ENCODE data around the gene MCTP1.
"Not testable (repeated sequence)": the region's sequence is repeated elsewhere in the genome, so short reads cannot be mapped to it uniquely, and the experiment has no call there.

MCTP1 gene

DNA sequence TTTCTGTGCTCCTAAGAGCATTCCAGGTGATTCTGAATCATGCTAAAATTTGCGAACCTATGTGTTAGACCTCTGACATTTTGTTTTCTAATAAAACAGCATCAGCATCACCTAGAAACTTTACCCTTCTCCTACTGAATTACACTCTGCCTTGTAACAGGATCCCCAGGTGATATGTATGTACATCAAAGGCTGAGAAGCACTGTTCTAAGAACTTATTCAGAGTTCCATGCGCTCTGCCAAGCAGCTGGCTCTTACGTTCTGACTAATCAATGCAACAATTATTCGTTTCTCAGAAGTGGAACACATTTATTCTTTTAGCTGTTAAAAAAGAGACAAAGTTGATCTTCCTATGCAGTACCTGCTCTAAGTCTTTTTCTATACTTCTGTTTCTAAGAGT lies 437.9 kb downstream of the MCTP1 start:
- no peak overlapping the region for H3K27ac ChIP-seq
- H3K4me3 ChIP-seq (ENCODE audit: low read depth, low read length) = no peak overlapping the region
- H3K27me3 ChIP-seq (ENCODE audit: control insufficient read depth, insufficient read depth, low read length) = no peaks in the 10 kb centered on the region
- H3K9ac ChIP-seq = no peak overlapping the region
- H3K9me3 ChIP-seq (ENCODE audit: control insufficient read depth, low read length) = no peaks in the 10 kb centered on the region
- no peak overlapping the region for H2AFZ ChIP-seq
- no peaks in the 10 kb centered on the region for H3K79me2 ChIP-seq
- TF ChIP-seq, protein P1, sequence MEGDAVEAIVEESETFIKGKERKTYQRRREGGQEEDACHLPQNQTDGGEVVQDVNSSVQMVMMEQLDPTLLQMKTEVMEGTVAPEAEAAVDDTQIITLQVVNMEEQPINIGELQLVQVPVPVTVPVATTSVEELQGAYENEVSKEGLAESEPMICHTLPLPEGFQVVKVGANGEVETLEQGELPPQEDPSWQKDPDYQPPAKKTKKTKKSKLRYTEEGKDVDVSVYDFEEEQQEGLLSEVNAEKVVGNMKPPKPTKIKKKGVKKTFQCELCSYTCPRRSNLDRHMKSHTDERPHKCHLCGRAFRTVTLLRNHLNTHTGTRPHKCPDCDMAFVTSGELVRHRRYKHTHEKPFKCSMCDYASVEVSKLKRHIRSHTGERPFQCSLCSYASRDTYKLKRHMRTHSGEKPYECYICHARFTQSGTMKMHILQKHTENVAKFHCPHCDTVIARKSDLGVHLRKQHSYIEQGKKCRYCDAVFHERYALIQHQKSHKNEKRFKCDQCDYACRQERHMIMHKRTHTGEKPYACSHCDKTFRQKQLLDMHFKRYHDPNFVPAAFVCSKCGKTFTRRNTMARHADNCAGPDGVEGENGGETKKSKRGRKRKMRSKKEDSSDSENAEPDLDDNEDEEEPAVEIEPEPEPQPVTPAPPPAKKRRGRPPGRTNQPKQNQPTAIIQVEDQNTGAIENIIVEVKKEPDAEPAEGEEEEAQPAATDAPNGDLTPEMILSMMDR (IDR thresholded peaks at IDR 0.05) = no peak
- H3K4me1 ChIP-seq = no peaks in the 10 kb centered on the region
- H3K4me2 ChIP-seq (ENCODE audit: low read length) = no peak overlapping the region
- no peaks in the 10 kb centered on the region for H3K36me3 ChIP-seq (ENCODE audit: control insufficient read depth, insufficient read depth, low read length)

DNA sequence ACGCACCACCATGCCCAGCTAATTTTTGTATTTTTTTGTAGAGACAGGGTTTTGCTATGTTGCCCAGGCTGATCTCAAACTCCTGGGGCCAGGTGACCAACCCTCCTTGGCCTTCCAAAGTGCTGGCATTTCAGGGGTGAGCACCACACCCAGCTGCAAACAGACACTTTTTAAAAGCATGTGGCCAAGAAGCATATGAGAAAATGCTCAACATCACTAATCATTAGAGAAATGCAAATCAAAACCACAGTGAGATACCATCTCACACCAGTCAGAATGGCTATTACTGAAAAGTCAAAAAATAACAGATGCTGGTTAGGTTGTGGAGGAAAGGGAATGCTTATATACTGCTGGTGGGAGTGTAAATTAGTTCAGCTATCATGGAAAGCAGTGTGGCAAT lies 439.2 kb downstream of the MCTP1 start:
- H3K4me3 ChIP-seq (ENCODE audit: low read depth, low read length); H3K9ac ChIP-seq; H3K36me3 ChIP-seq (ENCODE audit: control insufficient read depth, insufficient read depth, low read length); H3K9me3 ChIP-seq (ENCODE audit: control insufficient read depth, low read length); H3K27ac ChIP-seq; H3K79me2 ChIP-seq; H3K27me3 ChIP-seq (ENCODE audit: control insufficient read depth, insufficient read depth, low read length); H3K4me2 ChIP-seq (ENCODE audit: low read length); H2AFZ ChIP-seq; H3K4me1 ChIP-seq: not testable (repeated sequence)

DNA sequence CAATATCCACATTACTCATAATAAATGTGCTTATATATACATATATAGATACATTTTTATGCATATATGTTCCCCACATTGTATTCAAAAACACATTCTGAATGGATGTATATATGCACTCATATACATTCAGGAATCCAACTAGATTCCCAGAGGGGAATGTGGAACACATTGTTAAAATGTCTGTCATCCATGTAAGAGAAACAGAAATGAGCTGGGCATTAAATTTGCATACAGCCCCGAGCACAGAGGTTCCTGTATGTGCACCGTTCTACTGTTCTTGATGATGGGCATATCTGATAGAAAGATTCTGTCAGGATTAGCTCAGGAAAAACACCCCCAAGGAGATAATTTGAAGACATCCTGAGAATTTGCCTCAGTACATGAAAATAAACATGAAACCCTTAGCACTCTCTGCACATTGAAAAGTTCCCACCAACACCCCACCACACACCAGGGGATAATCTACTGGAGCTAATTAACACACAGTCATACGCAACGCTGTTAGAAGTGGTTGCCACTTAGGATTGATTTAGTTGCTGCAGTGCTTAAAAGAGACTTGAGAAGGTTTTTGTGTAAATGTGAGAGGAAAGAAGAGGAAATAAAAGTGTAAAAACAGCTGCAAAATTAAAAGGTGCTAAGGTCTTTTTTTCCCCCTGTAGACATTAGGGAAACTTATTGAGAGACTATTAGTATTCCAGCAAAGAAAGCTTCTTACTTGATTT lies 443.1 kb downstream of the MCTP1 start:
- no peaks in the 10 kb centered on the region for H3K79me2 ChIP-seq
- H3K4me3 ChIP-seq (ENCODE audit: low read depth, low read length) = no peak overlapping the region
- no peak overlapping the region for H3K4me2 ChIP-seq (ENCODE audit: low read length)
- no peak overlapping the region for H3K9ac ChIP-seq
- H3K36me3 ChIP-seq (ENCODE audit: control insufficient read depth, insufficient read depth, low read length) = no peaks in the 10 kb centered on the region
- H3K4me1 ChIP-seq = no peaks in the 10 kb centered on the region
- no peak overlapping the region for H3K27ac ChIP-seq
- no peaks in the 10 kb centered on the region for H3K27me3 ChIP-seq (ENCODE audit: control insufficient read depth, insufficient read depth, low read length)
- H2AFZ ChIP-seq = no peak overlapping the region
- no peaks in the 10 kb centered on the region for H3K9me3 ChIP-seq (ENCODE audit: control insufficient read depth, low read length)
- TF ChIP-seq, protein P1 (IDR thresholded peaks at IDR 0.05) = no peak

DNA sequence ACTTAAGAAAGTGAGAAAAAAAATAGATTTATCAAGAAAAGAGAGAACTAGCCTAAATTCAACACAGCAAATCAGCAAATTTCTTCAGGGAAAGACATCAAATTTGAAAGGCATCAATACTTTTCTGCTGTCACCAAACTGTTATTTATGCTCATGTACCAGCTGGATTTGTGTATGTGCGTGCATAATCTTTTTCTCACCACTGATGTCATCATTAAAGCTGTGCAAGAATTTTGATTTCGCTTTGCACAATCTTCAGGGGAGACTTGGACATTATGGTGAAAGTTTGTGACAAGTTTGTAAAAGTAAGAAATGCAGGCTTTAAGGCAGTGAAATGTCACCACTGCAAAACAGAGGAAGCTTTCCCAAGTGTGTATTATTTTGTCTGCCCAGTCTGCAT lies 451.0 kb downstream of the MCTP1 start:
- H3K27me3 ChIP-seq (ENCODE audit: control insufficient read depth, insufficient read depth, low read length) = no peaks in the 10 kb centered on the region
- no peak overlapping the region for H3K4me2 ChIP-seq (ENCODE audit: low read length)
- H3K9ac ChIP-seq = no peak overlapping the region
- H3K79me2 ChIP-seq = no peaks in the 10 kb centered on the region
- H3K27ac ChIP-seq = no peak overlapping the region
- TF ChIP-seq, protein P1 (IDR thresholded peaks at IDR 0.05) = no peak
- no peak overlapping the region for H2AFZ ChIP-seq
- H3K4me1 ChIP-seq = no peaks in the 10 kb centered on the region
- no peaks in the 10 kb centered on the region for H3K36me3 ChIP-seq (ENCODE audit: control insufficient read depth, insufficient read depth, low read length)
- no peaks in the 10 kb centered on the region for H3K9me3 ChIP-seq (ENCODE audit: control insufficient read depth, low read length)
- no peak overlapping the region for H3K4me3 ChIP-seq (ENCODE audit: low read depth, low read length)

DNA sequence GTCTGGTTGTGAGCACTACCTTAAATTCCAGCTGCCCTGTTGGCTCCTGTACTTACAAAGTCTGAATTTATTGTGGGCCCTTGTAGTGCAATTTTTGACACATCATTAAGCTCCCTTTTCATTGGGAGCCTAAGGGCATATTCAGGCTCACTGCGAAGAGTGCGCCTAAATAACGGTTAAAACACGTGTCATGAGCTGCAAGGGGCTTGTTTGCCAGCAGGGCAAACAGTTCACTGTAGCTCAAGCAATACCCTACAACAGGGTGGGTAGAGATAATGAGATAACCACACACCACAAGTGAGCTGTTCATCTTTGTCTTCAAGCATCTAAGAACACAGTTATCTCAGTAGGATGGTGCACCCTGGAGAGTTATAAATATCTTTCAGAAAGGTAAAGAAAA lies 452.2 kb downstream of the MCTP1 start:
- Histone ChIP-seq H3K27ac (no peak overlapping the region), H2AFZ (no peak overlapping the region), H3K27me3 (ENCODE audit: control insufficient read depth, insufficient read depth, low read length) (no peaks in the 10 kb centered on the region), H3K36me3 (ENCODE audit: control insufficient read depth, insufficient read depth, low read length) (no peaks in the 10 kb centered on the region), H3K4me1 (no peaks in the 10 kb centered on the region), H3K4me2 (ENCODE audit: low read length) (no peak overlapping the region), H3K79me2 (no peaks in the 10 kb centered on the region), H3K9me3 (ENCODE audit: control insufficient read depth, low read length) (no peaks in the 10 kb centered on the region), H3K4me3 (ENCODE audit: low read depth, low read length) (no peak overlapping the region), H3K9ac (no peak overlapping the region)
- TF ChIP-seq, protein P1 (IDR thresholded peaks at IDR 0.05) = no peak

Measured in parathyroid adenoma (tissue), 2 donors.